CD4-positive, alpha-beta T cell treated with Interleukin-2 at 100 ng/mL for 4 hours (primary cell): ENCODE results near the gene SCAMP3.

Source experiments
- DNase-seq: peaks from one replicate; pipeline ENCODE4 v3.0.0-alpha.2; 2020; ENCODE audit warnings: low spot score

Gene SCAMP3

GRCh38 chr1:155285631-155286044, 23.5 kb upstream of the SCAMP3 start:
- DNase-seq: no peak

- DNase-seq: no peak
These were observed 22.9 kb upstream of the SCAMP3 start for GRCh38 chr1:155285063-155285462.

GRCh38 chr1:155284476-155284875, 22.3 kb upstream of the SCAMP3 start:
- DNase-seq: no peak

GRCh38 chr1:155282488-155283091, 20.4 kb upstream of the SCAMP3 start:
- DNase-seq: no peak

- DNase-seq: no peak
These were observed 17.1 kb upstream of the SCAMP3 start for GRCh38 chr1:155279268-155279667.

GRCh38 chr1:155278689-155279160, 16.6 kb upstream of the SCAMP3 start:
- DNase-seq: no peak

GRCh38 chr1:155277902-155278688, 15.9 kb upstream of the SCAMP3 start:
- DNase-seq: peak; percentile 67

- DNase-seq: peak; percentile 95
These were observed 15.1 kb upstream of the SCAMP3 start, which contains the start of gene HCN3 for GRCh38 chr1:155277070-155277901. Gene HCN3, plus strand, starts transcription at chr1:155277463. Its CDS starts 128 bp downstream, at chr1:155277591.

GRCh38 chr1:155273343-155274245, 11.4 kb upstream of the SCAMP3 start, which contains the start of gene CLK2:
Gene CLK2, minus strand, starts transcription at chr1:155273504. Its CDS starts 2,527 bp downstream, at chr1:155270977.
- peak; percentile 93 for DNase-seq

GRCh38 chr1:155272466-155273342, 10.5 kb upstream of the SCAMP3 start:
- DNase-seq: no peak

- no peak for DNase-seq
These were observed 7.2 kb upstream of the SCAMP3 start for GRCh38 chr1:155269381-155269780.

GRCh38 chr1:155268630-155269029, 6.5 kb upstream of the SCAMP3 start:
- no peak for DNase-seq

- DNase-seq: no peak
These were observed 5.2 kb upstream of the SCAMP3 start for GRCh38 chr1:155267373-155267772.

GRCh38 chr1:155266553-155266952, 4.4 kb upstream of the SCAMP3 start:
- no peak for DNase-seq

GRCh38 chr1:155263067-155263466, 907 bp upstream of the SCAMP3 start:
- DNase-seq: no peak

- no peak for DNase-seq
These were observed 688 bp downstream of the SCAMP3 start for GRCh38 chr1:155261493-155261851.

GRCh38 chr1:155260276-155260675, 1.9 kb downstream of the SCAMP3 start:
- DNase-seq: no peak

GRCh38 chr1:155256058-155256852, 5.9 kb downstream of the SCAMP3 start:
- no peak for DNase-seq

GRCh38 chr1:155255243-155256007, 6.7 kb downstream of the SCAMP3 start, which contains the start of gene ENTREP3:
Gene ENTREP3, minus strand, starts transcription at chr1:155255483. Its CDS starts 606 bp downstream, at chr1:155254877.
- peak; percentile 71 for DNase-seq
